GM19397 (cell line): ENCODE measurements around the gene FANCG.

Source experiments
- ATAC-seq: cut with Tn5 transposase; IDR thresholded peaks from one replicate; pipeline ENCODE4 v1.9.1; 2021; ENCODE audit warnings: mild to moderate bottlenecking, moderate library complexity; ENCODE audit not compliant: unreplicated experiment

FANCG gene

DNA sequence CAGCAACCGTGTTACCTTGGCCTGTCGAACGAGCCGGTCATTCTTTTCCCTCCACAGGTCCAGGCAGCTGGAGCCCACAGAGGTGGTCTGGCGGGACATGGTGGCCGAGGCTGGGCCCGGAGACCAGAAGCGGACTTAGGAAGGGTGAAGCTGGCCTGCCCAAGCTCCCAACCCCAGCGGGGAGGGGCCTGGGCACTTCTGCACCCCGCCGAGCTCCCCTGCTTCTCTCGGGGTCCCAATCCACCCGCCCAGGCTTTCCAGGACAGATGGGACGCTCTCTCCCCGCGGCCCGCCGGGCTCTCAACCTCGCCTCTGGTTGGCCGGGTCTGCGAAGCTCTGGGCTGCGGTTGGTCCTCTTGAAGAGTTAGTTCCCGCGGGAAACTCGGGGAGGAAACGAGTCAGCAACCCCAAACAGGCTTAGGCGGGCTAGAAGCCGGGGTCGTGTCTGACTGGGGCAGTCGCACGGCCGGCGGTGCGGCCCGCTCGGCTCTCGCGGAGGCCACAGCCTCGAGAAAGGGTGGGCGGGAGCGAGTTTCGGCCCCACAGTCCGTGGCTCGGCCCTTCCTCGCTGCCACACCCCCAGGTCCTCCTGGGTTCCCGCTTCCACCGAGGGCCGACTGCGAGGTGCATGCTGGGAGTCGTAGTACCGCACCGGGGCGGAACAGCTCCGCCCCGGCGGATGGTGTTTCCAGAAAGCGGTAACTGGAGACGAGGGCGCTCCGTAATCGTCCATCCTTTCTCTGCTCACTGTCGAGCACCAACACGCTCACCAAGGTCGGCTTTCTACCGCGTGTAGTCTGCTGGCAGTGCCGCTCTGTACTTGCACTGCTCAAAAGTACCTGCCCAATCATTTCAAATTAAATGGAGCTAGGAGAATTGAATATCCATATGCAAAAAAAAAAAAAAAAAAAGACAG is at the start of gene FANCG:
FANCG (minus strand) TSS at position 517 of the 916 bp plus-strand sequence; CDS start at position 99, 418 bp downstream.
- peak; percentile 88 for ATAC-seq

DNA sequence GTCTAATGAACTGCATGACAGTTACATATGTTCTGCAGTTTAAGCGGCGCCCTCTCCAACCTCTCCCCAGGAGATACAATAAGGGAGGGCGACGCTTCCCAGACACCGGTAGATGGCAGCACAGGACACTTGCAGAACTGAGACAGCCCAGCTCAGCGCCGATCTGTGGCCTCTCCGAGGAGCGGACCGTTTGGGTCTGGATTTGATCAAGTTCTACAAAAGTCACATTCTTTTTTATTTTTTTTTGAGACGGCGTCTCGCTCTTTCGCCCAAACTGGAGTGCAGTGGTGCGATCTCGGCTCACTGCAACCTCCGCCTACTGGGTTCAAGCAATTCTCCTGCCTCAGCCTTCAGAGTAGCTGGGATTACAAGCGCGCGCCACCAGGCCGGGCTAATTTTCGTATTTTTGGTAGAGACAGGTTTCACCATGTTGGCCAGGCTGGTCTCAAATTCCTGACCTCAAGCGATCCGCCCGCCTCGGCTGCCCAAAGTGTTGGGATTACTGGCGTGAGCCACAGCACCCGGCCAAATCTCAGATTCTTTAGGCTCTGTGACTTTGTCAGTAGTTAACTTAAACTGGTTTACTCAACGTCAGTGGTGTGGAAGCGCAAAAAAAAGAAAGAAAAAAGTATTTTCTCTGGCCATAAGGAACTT is 37.3 kb upstream of the FANCG start:
- peak; percentile 45 for ATAC-seq

DNA sequence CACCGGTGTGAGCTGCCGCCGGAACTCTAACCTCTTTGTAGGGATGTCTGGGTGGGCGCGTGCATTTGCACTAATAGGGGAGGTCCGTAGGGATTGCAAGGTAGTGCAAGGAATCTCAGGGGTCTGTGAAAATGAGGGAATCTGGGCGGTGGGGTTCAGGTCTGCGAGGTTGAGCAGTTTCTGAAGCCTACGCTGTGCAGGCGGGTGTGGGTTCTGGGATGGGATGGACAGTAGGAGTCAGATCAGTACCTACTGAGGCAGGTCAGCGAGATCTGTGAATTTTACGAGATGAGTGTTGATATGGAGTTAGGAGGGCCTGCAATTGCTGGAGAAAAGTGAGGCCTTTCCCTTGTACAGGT is 36.8 kb upstream of the FANCG start:
- peak; percentile 4 for ATAC-seq

GRCh38 chr9:35115680-35116538 is 36.2 kb upstream of the FANCG start, which contains the start of gene ATOSB:
Gene ATOSB, minus strand, starts transcription at chr9:35115862. Its CDS starts 7,588 bp downstream, at chr9:35108274.
- peak; percentile 56 for ATAC-seq

DNA sequence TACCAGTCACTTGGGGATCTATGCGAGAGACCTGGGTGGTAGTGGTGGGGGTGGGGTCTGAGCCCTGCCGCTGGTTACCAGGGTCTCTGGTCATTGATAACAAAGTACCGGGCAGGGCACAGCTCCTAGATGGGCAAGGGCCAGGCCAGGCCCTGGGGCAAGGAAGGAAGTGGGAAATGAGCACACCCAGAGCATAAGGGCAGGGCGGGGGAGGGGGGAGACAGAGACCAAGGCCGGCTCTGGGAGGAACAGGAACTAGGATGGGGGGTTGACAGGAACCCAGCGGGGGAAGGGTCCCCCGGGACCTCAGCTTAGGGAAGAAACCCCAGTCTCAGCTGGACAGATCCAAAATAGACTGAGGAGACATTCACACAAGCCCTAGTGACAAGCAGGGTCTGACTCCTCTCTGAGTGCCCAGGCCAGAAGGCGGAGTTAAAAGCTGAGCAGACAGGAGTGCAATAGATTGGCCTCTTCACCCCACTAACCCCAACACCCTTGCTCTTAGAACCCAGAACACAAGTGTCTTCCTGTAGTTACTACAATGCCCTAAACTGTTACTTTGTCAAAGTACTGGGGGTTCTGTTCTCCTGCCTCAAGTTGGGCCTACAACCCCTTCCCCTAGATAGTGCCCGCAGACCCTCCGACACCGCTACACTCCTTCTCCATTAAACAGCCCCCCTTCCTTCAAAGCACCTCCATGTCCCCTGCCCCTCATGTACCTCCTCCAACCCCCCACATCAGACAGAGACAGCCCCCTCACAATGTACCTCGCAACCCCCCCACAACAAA is 35.3 kb upstream of the FANCG start:
- ATAC-seq, result no peak

DNA sequence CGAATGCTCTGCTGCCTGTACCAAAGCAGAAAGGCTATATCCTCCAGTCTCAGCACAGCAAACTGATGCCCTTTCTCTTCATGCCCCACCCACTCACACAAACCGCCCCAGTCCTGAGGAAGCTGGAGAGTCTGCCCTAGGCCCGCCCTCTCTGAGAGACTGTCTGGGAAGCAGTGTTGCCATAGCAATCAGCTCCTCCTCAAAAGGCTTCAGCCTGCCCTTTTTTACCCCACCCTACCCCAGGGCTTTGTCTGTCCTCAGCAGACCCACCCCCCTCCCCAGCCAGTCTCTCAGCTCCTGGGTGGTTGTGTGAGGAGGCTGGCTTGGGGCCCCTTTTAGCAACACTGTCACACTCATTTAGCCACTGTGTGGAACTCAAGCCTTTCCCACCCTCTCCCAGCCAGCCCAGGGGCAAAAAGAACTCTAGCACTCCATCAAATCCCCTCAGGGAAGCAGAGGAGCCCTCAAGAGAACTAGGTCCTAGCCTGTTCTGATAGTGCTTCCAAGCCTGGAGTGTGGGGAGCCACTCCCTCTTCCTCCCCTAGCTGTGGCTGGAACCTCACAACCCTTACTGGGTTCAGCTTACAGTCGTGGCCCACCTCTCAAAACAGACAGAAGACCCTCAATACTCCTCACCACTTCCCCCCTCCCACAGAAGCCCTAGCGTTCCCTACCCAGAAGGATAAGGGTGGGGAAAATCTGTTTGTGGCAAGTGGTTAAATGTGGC is 34.5 kb upstream of the FANCG start:
- ATAC-seq, result no peak

- ATAC-seq, result no peak
Observed at GRCh38 chr9:35112257-35113020, 32.7 kb upstream of the FANCG start.

- ATAC-seq, result peak; percentile 77
Observed at GRCh38 chr9:35111001-35111933, 31.5 kb upstream of the FANCG start.

DNA sequence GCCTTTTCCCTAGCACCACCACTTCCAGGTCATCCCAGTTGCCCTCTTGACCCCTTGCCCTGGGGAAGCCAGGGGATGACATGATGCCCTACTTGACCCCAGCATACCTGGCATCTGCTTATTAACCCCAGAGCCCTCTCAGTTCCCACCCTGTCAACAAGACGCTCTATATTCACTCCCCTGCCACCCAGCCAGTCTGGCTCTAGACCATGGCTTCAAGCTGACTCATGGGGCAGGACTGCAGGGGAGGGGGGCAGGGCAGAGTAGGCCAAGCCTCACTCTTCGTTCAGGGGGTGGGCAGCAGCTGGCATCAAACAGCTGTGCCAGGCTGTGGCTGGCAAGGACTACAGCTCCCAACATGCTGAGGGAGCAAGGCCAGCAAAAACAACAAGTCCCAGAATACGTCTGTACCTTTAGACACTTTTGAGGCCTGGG is 30.6 kb upstream of the FANCG start:
- no peak for ATAC-seq

DNA sequence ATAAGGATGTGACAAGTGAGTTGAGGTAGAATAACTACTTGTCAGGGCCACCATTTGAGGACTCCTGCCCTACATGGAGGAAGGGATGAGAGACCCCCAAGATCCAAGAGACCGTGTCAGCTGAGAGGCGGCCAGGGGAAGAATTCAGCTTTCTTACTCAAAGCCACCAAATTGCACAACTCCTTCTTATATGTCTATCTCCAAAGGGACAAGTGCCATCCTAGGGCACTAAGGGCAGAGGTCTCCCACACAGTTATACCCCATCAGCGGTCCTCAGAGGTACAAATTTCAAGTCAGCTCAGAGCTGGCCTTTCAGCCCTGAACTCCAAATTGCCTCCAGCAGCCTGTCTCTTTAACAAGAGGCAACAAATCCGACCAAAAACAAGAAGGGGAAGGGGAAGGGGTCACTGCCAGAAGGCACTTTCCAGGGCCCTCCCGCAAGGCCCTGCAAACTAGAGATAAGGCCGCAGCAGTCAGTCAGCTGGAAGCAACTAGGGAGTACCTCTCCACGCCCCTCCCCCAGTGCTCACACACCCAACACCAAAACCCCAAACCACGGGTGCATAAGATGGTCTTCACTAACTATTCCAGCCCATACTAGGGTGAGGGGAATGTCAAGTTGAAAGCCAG is 29.3 kb upstream of the FANCG start:
- ATAC-seq, result no peak

DNA sequence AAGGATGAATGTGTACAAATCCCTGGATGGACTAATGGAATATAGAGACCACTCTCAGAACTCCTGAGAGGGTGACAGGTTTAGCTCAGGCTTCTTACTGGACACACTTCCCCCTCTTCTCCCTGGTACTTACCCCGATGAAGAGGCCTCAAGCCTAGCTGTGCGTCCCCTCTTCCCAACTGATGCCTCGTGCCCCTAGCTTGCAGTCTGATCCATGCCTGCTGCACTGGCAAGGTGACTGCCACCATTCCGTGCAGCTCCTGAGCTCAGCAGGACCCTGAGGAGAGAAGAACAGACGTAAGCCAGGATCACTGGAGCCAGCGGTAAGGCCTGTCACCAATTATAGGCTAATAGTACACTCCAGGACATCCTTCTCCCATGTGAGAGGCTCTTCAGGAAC is 28.7 kb upstream of the FANCG start:
- no peak for ATAC-seq

DNA sequence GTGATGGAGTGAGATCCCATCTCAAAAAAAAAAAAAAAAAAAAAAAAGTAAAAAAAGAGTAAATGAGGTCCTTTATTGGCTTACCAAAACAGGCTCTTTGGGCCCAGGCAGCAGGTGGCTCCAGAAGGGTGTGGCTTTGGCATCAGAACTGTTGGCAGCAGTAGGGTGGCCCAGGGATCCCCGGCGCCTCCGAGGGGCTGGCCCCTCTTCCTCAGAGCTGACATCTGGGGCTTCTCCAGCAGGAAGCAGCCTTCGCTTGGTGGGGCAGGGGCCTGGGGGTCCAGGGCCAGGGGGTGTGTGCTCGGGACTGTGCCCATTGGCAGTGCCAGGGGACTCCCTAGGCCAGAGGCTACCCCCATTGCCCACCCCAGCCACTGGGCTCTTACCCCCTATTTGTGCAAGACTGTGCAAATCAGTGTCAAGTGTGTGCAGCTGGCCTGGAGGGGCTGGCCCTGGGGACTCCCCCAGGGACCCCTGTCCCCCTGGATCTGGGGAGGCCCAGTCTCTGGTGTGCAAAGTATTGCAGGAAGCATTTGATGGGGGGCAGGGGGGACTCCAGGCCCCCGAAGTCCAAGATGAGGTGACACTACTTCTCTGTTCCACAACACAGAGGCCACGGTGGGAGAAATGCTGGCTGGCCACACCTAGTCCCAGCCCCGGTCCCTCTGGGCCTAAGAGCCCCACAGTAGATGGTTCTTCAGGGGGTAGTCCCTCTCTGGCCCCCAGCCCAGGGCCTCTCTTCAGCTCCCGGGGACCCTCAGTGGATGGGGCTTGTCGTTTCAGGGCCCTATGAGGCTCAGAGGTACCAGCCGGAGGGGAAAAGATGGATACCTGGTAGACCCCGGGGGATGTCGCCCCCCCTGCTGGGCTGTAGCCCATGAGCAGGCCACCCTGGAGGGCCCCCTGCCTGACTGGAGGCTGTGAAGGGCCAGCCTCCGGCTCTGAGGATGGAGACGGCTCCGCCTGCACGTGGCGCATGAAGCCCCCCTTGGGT is 27.9 kb upstream of the FANCG start:
- no peak for ATAC-seq

- ATAC-seq, result no peak
Observed at GRCh38 chr9:35106343-35106730, 26.6 kb upstream of the FANCG start.

DNA sequence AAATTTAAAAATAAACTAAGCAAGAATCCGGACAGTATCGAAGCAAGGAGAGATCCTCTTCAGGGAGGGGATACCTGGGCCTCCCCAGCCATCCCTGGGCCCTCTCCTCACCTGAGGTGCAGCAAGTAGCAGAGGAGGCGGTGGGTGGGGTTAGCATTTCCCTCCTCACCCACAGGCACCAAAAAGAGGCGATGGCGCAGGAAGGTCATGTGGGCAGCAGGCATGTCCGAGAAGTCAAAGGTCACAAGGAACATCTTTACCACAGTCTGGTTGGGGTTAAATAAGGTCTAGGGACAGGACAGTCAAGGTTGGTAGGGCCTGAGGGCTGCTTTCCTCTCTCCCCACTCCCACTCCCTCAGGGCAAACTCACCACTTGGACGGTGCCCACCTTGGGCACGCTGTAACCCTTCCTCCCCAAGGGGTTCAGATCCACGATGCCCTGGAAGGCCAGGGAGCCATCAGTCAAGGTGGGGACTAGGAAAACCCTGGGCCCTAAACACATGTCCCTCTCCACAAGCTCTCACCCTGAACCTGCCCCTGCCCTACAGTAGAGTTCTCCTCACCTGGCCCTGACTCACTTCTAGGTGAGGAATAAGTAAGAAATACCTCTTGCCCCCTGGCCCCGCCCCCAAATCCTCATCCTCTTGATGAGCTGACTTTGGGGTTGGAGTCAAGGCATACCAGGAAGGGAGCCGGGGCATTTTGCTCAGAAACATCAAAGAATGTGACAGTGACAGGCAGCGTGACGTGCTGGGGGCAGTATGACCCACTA is 26.0 kb upstream of the FANCG start:
- ATAC-seq, result no peak

DNA sequence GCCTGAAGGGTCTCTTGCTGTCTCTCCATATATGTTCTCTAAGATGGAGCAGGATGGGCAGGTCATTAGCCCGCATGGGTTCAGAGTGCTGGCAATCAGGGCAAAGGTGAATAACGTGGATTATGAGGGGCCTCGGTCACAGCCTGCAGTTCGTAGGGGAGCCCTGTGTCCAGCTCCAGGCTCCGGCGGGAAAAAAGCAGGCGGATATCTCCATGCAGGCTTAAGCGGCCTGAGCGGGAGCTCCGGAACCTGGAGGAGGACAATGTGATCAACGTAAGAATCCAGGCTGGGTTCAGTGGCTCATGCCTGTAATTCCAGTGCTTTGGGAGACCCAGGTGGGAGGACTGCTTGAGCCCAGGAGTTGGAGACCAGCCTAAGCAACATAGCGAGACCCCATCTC is 25.4 kb upstream of the FANCG start:
- ATAC-seq, result no peak
